Measurements from ENCODE around the gene SAMD4A.

Gene SAMD4A

DNA sequence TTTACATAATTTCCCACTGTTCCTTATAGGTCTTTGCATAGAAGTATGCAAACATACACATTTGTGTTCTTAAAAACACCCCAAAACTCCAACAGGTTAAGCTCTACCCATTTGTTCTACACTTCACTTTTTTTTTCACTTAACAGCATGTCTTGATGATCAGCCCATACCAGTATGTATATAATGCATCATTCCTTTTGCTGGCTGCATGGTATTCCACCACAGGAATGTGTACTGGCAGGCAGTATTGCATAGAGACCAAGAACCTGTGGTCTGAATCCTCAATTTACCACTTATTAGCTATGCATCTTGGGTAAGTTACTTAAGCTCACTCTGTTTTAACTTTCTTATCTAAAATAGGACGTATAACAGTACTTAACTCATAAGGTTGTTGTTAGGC lies 65.5 kb downstream of the SAMD4A start:
- no peak for DNase-seq

DNA sequence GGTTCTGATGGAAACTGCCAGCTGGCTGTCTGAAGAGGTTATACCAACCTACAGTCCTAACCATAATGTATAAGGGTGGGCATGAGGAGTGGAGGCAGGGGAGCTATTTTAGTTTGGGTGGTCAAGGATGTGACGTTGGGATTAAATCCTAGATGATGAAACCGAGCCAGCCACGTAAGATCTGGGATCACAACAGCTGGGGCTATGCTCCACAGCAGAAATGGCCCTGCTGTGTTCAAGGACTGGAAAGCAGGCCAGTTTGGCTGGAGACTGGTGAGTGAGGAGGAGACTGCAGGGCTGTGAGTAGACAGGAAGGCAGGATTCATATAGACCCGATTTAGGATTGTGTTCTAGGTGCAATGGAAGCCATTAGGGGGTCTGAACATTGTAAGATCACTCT lies 66.1 kb downstream of the SAMD4A start:
- DNase-seq, result no peak

DNA sequence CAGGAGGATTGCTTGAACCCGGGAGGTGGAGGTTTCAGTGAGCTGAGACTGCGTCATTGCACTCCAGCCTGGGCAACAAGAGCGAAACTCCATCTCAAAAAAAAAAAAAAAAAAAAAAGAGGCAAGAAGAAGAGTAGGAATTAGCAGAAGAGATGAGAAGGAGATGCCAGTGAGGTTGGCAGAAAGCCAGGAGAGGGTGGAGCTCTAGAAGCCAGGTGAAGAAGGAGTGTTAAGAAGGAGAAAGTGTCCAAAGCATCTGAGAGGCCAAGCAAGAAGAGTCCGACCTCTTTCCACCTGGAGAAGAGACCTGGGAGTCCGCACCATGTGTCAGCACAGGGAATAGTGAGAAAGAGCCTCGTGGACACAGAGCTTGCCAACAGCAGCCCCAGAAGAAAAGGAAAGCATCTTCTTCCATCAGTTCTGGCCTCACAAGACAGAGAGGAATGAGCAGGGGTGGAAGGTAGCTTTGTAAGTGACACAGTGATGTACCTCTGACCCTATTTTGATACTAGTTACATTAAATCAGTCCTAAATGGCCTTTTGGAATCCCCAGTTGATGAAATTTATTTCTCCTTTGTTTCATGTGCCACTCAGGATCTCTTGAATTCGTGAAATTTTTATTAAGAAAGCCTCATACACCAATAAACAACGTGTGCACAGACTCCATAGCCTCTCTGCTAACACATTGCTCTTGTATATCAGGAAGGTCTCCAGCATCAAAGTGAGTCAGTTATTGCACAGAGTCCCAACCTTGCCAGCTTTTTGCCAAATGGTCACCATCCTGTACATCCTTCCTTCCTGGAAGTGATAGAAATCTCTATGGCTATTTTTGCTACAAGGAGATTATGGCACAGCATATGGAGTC lies 70.6 kb downstream of the SAMD4A start:
- DNase-seq, result no peak

DNA sequence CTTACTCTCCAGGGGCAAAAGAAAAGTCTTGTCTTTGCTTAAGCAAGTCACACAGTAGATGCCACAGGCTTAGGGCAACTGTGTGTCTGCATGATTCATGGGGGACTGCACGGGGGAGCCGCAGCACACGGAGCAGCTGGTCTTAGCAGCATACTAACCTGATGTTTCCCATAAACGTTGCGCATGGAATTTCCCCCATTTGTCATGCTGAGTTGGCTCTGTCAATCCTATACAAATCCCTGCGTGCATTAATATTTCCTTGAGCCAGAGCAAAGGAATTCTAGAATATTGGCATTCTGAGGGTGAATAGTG lies 71.2 kb downstream of the SAMD4A start:
- no peak for DNase-seq

DNA sequence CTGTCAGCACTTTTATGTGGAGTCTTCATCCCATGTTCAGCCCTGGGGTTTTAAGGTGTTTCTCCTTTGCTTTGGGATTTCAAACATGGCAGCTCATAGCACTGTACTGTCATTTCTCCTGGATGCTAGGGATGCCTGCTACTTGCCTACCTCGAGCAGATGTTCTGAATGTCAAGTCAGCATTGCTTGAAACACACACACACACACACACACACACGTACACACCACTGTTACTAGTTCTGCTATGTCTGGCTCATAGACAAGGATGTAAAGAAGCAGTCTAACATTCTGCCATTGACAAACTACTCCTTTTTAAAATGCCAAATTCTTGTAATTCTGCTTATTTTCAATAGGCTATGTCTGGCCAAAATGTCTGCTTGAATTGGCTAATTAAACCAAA lies 72.7 kb downstream of the SAMD4A start:
- no peak for DNase-seq

DNA sequence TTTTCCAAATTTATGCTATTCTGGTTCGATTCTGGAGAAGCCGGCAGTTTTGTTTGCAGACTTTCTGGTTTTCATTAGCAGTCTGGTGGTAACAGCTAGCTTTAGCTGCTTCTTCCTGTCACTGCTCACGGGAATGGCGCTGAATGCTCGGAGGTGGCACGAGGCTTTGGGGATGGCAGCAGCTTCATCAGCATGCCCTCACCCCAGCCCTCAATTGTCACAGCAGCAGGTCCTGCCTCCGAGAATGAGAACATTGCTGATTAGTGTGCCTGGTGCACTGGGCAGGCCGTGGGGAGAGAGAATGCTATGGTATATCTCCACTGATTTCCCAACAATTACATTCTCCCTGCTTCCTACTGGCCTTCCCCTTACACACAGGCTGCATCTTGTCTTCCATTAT lies 73.6 kb downstream of the SAMD4A start:
- DNase-seq, result no peak

DNA sequence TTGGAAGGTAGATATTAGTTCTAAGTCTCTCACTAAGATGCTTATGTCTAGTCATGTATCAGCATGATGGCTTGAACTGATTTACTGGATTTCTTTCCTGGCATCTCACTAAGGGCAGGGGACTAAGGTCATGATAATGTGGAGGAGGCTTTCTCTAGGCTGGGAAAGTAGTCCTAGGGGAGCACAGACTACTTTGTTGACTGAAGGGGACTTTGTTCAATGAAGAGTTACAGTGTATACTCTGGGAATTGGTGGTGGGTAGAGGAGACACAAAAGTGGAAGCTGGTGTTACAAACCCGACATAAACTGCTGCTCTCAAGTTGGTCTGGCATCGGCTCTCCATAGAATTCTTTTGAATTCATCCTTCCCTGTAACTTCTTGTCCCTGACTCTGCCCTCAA lies 75.2 kb downstream of the SAMD4A start:
- no peak for DNase-seq

DNA sequence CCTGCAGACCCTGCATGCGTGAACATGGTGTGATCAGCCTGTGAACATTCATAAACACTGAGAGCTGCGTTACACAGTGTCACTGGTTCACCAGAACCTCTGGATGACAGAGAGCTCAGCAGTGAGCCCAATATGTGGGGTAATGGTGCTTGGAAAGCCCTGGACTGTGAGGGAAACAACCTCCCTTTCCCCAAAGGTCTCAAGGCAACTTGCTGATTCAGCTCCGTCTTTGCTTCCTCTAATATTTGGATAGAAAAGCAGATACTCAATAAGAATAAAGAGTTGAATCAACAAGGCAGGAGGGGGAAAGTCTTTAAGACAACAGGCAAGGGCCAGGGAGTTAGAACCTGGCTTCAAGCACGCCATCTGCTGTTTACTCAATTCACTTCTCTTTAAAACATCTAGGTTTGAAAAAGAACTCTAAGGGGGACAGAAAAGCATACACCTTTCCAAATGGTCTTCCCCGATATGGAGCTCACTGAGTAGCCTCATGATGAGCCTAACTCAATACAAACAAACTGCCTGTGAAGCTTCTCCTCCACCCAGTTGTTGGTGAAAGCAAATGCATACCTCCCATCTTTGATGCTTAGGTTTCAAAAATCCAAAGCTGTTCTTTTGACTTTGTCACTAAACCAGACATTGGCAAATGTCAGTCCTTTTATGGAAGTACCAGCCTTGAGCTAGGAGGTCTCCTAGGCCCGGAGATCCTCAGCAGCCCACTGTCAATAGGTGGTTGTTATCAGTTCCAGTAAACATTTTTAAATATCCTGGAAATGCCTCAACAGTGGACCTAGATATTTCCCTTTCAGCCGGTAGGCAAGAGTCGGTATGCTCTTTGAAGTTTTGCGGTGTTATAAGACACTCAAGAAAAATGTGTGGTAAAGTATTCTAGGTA lies 76.1 kb downstream of the SAMD4A start:
- DNase-seq, result no peak

DNA sequence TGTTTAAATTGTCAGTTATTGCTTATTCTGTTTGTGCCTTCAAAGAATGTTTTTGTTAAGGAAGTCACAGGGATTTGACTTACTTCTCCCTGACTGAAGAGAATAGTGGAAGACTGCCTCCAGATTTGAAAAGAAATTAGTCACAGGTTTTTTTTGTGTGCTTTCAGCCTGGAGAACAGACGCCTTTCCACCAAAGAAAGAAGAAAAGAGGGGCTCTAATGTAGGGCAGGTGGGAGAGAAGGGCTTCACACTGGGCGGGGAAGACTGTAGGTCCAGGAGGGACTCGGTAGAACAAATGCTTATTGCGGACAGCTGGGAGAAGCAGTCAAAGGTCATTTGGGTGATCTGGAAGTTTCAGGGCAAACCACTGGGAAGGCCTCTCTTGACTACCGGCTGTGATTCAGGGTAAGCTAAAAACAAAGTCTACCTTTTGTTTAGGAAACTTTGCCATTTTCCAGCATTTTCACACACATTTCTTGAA lies 76.8 kb downstream of the SAMD4A start:
- no peak for DNase-seq

DNA sequence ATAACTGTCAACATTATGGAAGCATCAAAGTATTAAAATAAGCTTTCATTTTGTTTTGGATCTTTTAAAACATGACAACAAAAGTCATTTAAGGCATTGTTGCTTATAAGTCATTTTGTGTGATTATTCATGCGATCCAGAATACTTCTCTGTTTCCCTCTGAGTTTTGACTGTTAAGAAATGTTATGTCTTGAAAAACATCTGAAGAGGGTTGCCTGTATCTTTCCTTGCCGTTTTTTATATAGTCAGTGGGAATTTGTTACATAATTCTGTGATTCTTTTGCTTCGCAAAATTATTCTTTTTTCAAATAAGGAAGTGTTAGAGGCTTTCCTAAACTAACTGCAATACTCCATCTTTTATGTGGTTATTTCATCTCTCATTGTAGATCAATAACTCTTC lies 78.7 kb downstream of the SAMD4A start:
- no peak for DNase-seq

DNA sequence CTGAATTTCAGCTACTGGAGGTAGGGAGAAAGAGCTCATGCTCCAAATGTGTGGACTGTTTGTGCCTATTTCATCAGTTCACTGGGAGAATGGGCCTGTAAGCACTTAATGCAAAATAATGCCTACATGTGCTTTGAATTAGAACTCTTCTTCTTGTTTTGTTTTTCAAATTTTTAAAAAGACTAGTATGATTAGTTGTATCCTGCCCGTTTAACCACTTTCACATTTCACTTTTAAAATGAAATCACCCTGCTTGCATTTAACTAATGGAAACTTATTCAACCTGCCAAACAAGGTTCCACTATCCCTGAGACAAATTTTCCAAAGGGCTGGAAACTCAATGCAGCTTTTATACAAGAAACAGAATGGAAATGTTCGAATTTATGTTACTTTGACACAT lies 79.7 kb downstream of the SAMD4A start:
- no peak for DNase-seq

DNA sequence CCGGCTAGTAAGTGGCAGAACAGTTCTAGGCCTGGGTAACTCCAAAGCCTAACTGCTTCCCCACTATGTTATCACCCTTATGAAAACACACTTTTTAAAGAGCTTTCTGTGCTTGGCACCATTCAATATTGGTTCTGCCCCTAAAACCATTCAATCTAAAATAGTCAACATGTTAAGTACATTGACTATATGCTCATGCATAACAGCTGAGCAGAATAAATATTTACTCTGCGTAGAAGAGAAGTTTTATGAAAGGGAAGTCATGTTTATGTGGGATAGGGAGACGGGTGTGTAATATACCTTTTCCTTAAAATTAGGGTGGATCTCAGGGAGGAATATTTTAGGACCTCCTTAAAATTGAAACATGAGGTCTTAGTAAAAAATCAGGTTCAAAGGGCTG lies 80.5 kb downstream of the SAMD4A start:
- no peak for DNase-seq

DNA sequence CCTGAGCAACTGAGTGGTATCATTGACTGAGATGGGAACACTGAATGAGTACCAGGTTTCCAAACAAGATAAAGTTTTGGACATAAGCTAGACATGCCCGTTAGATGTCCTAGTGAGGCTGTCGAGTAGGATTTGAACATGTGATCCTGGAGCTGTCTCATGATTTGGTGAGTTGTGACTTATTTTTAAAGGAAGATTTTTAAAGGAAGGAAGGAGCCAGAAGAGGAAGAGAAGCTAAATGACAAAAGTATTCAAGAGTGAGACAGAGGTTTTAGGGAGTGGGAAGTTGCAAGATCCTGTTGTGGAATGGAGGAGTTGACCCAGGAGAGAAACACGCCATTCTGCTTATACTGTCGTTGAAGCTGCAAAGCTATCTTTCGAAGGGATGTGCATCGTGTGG lies 82.1 kb downstream of the SAMD4A start:
- DNase-seq, result no peak

DNA sequence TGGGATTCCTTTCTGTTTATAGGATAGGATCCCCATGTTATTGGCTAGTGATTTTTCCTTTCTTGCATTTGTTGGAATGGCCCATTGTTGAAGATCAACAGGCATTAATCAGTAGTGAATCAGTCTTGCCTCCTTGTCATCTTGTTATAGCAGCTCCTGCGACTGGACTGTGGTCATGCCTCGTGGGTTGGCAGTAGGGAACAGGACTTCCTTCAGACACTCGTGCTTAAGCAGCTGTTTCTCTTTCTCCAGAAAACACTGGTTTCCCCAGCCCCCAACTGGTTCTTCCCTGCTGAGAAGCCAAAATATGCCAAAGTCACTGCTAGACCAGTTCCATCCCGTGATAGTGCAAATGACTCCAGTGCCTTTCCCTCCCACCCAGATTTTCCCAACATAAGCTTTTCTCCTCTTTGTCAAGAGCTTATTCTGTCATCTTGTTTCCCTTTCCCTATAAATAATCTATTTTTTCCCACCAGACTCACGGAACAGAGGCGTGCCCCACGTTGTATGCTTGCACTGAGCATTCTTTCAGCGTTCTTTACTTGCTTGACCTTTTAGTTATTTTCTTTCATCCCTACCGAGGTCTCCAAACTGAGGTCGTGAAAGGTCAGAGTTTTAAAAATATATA lies 83.5 kb downstream of the SAMD4A start:
- no peak for DNase-seq

DNA sequence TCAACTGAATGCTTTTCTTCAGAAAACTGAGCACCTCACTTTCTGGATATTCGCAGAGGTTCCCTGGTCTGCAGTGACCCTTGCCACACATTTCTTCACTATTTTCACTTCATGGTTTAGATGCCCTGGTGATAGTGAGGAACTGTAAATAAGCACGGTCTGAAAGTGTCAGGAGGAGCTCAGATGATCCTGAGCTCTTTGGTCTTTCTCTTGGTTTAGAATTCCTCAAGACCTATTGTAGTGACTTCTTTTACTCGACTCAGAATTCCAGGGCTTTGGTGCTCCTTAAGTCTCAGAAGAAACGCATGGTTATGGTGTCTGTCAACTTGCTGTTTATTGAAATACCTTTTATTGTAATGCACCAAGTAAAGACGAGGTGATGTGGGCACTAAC lies 84.0 kb downstream of the SAMD4A start:
- DNase-seq, result no peak

DNA sequence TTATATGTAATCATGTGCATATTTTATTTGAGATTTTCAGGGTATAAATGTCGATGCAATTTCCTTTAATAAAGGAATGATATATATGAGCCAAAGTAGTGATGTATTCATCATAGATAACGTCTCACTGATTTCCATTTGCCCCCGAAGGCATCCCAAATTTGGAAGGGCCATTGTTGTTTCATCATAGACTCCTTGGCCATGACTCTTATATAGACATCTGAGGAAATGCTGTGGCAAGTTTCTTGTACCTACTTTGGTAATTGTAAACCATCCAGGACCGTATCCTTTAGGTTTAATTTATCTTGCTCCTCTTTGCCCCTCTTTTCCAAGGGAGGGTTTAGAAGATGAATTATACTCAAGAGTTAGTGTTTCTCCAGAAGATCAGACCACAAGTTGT lies 84.7 kb downstream of the SAMD4A start:
- DNase-seq, result no peak

DNA sequence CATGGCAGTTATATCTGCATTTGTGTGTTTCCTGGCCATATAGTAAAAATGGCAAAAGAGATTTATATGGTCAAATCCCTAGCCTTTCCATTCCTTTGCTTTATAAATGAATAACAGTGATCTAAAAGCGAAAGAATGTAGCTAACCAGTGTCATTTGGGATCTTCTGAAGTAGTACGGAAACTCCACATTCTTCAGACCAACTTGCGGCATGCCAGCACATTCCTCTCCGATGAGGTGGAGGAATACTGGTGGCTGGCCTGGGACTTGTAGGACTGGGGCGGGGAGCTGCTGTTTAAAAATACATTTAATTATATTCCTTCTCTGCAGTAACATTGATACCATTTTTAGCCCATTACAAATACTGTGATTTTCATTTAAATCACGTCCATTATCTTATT lies 85.3 kb downstream of the SAMD4A start:
- no peak for DNase-seq

DNA sequence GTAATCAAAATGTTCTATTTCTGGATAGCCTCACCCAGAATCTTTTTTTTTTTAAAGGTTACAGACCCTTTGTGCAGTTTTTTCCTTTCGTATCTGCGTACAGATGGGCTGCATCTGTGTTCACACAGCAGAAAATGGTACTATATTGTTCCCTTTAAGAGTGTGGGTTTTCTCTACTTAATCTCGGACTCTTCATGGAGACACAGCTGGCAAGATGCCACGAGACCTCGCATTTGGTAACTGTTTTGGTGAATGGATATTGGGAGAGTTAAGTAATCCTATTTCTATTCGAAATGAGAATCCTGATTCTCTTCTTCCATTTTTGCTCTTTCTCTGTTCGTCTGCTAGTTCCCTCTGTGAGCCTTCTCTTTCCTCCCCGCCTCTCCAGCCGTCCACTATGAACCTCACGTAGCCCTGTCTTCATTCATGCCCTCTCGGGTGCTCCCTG lies 85.7 kb downstream of the SAMD4A start:
- no peak for DNase-seq

DNA sequence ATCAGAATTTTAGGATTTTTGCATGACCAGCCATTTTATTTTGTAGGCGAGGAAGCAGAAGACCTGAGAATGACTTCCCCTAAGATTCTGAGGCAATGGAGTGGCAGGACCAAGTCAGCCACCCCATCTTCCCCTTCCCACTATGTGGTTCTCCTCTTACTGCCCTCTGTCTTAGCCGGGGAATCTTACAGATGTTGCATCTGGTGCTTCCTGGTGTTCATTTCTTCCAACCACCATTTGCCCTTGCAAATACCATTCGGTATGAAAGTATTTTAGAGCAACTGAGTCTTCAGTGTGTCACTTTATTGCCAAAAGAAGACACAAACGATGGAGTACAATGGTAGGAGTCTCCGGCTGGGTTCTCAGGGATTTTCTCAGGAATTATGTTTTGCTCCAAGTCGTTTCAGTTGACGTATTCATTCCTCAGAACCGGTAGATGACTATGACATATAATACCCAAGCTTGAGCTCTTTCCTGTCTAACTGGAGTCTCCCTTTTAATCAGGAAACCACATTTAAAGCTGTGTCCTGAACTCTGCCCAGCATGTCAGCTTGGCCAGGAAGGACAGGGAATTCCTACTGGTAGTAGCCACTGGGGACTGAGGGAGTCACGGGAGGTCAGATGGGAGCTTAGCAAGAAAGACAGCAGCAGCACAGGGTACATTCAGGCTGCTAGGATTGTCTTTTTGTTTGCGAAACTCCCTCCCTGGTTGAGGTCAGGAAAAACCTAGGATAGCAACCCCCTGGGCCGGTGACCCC lies 87.0 kb downstream of the SAMD4A start:
- no peak for DNase-seq

DNA sequence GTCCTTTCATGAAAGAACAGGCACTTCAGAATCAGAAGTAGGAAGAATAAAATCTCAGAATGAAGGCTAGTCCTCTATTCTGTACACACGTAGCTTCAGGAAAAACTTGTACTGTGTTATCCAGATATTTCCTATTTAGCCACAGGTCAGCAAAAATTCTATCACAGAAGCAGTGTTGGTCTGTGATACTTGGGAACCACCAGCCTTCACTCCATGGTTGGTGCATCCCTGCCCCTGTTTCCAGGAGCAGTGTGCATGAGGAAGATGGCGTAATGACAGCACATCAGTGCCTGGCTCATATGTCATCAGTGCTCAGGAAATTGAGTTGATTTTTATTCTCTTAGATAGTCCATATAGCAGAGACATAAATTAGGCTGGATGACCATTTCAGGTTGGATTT lies 87.7 kb downstream of the SAMD4A start:
- DNase-seq, result no peak

DNA sequence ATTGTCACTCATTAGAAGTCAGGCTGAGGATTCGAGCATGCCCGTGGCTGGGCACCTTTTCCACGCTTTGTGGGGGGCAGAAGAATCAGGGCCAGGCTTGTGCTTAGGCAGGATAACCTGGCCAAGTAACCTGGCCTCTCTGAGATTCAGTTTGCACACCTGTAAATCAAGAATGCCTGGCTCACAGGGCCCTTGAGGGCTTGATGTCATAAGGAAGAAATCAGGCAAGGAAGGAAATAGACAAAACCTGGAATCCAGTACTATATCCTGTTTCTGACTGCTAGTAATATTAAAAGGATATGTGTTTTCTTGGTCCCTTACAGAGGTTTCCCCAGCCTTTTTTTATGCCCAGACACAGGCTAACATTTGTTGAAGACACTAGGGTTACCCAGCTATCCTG lies 91.9 kb downstream of the SAMD4A start:
- DNase-seq, result no peak

DNA sequence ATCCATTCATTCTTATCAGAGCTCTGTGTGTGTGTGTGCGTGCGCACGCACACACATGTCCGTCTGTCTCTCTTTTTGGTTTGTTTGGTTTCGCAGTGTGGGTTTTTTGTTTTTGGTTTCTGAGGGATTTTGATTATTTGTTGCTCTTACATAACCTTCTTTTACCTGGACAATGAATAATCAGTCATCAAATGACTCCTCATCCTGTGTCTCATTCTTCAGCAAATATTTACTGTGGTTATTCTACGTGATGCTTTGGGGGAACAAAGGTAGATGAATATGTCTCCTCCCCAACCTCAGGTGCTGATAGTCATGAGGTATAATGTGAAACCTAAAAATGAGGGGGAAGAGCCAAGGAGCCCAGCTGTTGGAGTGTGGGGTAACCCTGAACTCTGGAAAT lies 92.4 kb downstream of the SAMD4A start:
- DNase-seq, result no peak

DNA sequence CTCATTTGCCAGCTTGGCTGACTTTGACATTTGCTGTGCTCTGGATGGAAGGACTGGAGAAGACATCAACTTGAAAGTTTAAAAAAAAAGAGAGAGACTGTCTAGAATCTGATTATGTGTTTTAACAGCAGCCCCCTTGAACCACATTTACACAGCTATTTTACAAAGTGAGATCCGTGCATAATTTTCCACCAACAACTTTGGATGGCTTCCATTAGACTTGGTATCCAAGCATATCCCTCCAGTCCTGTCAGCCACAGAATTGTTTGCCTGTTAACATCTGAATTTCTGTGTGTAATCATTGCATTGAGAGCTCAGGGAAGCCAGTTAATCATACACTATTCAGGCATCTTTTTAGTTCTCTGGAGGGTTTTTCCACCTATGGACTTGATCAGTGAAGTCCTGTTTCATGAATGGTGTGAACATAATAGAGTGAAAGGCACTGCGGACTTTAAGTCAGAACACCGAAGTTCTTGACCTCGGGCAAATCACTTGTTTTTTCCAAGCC lies 93.7 kb downstream of the SAMD4A start:
- no peak for DNase-seq

Data from NCI-H1105 treated with DMSO at 0.1 percent for 48 hours (cell line).